Measurements from ENCODE around the gene PDE7B. TPM values are rescaled to one million over a fixed set of nuclear protein-coding genes. Genes with fewer than 3 reads are reported as not detected.

Gene PDE7B
- total and polyA plus RNA-seq, 2 of the 13 experiments (the other 11 are each of a cell fraction or from before 2014, with no cell fraction given), result not detected

DNA sequence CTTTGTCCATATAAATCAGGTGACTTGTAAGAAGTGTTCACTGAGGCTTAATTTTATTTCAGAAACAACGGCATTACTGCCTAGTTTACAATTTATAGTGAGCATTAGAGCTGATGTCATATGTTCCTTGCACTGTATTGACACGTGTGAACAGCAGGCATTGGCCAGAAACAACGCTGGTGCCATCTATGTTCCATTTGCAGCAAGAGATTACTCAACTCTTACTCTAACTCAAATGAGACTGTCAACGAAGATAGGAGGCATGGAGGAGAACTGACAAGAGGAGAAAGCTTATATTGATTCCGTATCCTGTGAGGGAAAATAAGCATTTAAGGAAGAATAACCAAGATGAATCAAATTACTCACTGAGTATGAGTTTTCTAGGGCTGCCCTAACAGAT is 350.2 kb downstream of the PDE7B start:
- Histone ChIP-seq H3K79me2 (ENCODE audit: insufficient read depth, low read length) (no peaks in the 10 kb centered on the region), H3K36me3 (replicated peaks in 1 of 2; ENCODE audit: control insufficient read depth in 1 of 2, insufficient read depth in 2 of 2, low read length in 2 of 2) (no peaks in the 10 kb centered on the region), H3K4me1 (ENCODE audit: insufficient read depth, low read length) (no peaks in the 10 kb centered on the region), H3K9me3 (ENCODE audit: low read length) (no peaks in the 10 kb centered on the region), H3K27ac (ENCODE audit: extremely low read length, insufficient read depth, low read length) (no peak overlapping the region), H3K27me3 (ENCODE audit: control insufficient read depth in 1 of 2, insufficient read depth in 2 of 2, low read length in 2 of 2) (no peaks in the 10 kb centered on the region; a peak in 1 of 5 replicates), H3K9ac (ENCODE audit: insufficient read depth, low read depth, low read length) (no peak overlapping the region), H4K20me1 (ENCODE audit: insufficient read depth, low read length) (no peaks in the 10 kb centered on the region), H2AFZ (ENCODE audit: low read length) (no peak overlapping the region), H3K4me3 (replicated peaks in 1 of 3; ENCODE audit: insufficient read depth in 1 of 3, low read depth in 2 of 3, low read length in 3 of 3) (no peak overlapping the region), H3K4me2 (ENCODE audit: low read depth, low read length) (no peak overlapping the region)
- BruUV-seq (replicated peaks), result no TSS peak
- ChIA-PET POLR2A (no interaction called here), CTCF (ENCODE audit: low intra/inter-chr PET ratio, low total read pairs) (no interaction called here)
- DNase-seq (ENCODE audit: low spot score), result no peak
- TF ChIP-seq KAT2B (IDR thresholded peaks at IDR 0.05; ENCODE audit: borderline replicate concordance, low read depth, low read length), result no peak
- TF ChIP-seq ZNF713 (CRISPR knock-in tag; IDR thresholded peaks at IDR 0.05), result no peak
- no peak for TF ChIP-seq MXD4 (CRISPR knock-in tag; IDR thresholded peaks at IDR 0.05)
- TF ChIP-seq HOXA7 (CRISPR knock-in tag; IDR thresholded peaks at IDR 0.05), result no peak
- TF ChIP-seq, protein P1, sequence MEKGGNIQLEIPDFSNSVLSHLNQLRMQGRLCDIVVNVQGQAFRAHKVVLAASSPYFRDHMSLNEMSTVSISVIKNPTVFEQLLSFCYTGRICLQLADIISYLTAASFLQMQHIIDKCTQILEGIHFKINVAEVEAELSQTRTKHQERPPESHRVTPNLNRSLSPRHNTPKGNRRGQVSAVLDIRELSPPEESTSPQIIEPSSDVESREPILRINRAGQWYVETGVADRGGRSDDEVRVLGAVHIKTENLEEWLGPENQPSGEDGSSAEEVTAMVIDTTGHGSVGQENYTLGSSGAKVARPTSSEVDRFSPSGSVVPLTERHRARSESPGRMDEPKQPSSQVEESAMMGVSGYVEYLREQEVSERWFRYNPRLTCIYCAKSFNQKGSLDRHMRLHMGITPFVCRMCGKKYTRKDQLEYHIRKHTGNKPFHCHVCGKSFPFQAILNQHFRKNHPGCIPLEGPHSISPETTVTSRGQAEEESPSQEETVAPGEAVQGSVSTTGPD (CRISPR knock-in tag; IDR thresholded peaks at IDR 0.05), result no peak
- TF ChIP-seq ZNF446 (CRISPR knock-in tag; IDR thresholded peaks at IDR 0.05), result no peak
- TF ChIP-seq ATF7 (IDR thresholded peaks at IDR 0.05), result no peak
- no peak for TF ChIP-seq ATF7 (CRISPR knock-in tag; IDR thresholded peaks at IDR 0.05)
- no peak for TF ChIP-seq SRY (CRISPR knock-in tag; IDR thresholded peaks at IDR 0.05)
- no peak for TF ChIP-seq KDM1A (CRISPR knock-in tag; IDR thresholded peaks at IDR 0.05)
- TF ChIP-seq, protein P2, sequence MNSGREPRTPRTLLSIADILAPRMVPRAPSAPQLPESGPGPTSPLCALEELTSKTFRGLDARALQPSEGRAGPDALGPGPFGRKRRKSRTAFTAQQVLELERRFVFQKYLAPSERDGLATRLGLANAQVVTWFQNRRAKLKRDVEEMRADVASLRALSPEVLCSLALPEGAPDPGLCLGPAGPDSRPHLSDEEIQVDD (CRISPR knock-in tag; IDR thresholded peaks at IDR 0.05; ENCODE audit: borderline replicate concordance), result no peak
- TF ChIP-seq ZNF614 (CRISPR knock-in tag; IDR thresholded peaks at IDR 0.05; ENCODE audit: borderline replicate concordance), result no peak
- 2% methylated on average over 5 of the region's 5 CpGs for WGBS (ENCODE audit: low lambda C conversion rate)
- in situ Hi-C loops (cut with HindIII; ENCODE audit: extremely low pct_ligation_motif_present, low pct_unique_long_range_greater_than_20kb) (no loop called here), intact Hi-C loops (cut with micrococcal nuclease; ENCODE audit: unreplicated experiment) (no loop called here)
- no peak for ATAC-seq
- FAIRE-seq, result no peak
